ENCODE results near the gene SIAH3. TPM values are rescaled to one million over a fixed set of nuclear protein-coding genes. Genes with fewer than 3 reads are reported as not detected.

The SIAH3 gene
- total and polyA plus RNA-seq, 9 of the 15 experiments (the other 6 are each of a cell fraction or from before 2014, with no cell fraction given), result not detected

DNA sequence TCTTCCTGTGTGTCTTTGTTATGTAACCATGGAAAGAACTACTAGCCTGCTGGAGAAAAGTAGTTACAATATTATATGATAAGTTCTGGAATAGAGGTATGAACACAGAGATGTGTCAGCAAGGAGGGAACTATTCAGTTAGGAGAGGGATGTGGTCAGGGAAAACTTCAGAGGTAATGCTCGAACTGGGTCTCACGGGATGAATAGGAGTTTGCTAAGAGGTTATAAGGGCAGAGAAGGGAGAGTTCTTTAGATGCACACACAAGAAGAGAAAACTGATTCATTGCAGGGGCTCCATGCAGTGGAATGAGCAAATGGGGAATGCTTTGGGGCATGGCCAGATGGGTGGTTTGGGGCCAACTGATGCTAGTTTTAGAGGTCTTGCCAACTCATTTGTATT is 46.0 kb upstream of the SIAH3 start (continued):
- TF ChIP-seq MTF1 (CRISPR knock-in tag; IDR thresholded peaks at IDR 0.05; ENCODE audit: borderline replicate concordance), result no peak
- no peak for TF ChIP-seq DDX20 (tag; IDR thresholded peaks at IDR 0.05; ENCODE audit: low read depth)
- TF ChIP-seq, protein P1, sequence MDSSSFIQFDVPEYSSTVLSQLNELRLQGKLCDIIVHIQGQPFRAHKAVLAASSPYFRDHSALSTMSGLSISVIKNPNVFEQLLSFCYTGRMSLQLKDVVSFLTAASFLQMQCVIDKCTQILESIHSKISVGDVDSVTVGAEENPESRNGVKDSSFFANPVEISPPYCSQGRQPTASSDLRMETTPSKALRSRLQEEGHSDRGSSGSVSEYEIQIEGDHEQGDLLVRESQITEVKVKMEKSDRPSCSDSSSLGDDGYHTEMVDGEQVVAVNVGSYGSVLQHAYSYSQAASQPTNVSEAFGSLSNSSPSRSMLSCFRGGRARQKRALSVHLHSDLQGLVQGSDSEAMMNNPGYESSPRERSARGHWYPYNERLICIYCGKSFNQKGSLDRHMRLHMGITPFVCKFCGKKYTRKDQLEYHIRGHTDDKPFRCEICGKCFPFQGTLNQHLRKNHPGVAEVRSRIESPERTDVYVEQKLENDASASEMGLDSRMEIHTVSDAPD (CRISPR knock-in tag; IDR thresholded peaks at IDR 0.05), result no peak
- TF ChIP-seq, protein P2, sequence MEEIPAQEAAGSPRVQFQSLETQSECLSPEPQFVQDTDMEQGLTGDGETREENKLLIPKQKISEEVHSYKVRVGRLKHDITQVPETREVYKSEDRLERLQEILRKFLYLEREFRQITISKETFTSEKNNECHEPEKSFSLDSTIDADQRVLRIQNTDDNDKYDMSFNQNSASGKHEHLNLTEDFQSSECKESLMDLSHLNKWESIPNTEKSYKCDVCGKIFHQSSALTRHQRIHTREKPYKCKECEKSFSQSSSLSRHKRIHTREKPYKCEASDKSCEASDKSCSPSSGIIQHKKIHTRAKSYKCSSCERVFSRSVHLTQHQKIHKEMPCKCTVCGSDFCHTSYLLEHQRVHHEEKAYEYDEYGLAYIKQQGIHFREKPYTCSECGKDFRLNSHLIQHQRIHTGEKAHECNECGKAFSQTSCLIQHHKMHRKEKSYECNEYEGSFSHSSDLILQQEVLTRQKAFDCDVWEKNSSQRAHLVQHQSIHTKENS (CRISPR knock-in tag; IDR thresholded peaks at IDR 0.05), result no peak
- no peak for TF ChIP-seq SIN3A (IDR thresholded peaks at IDR 0.05; ENCODE audit: borderline replicate concordance in 2 of 2, control insufficient read depth in 1 of 2, low read depth in 2 of 2, low read length in 2 of 2)

GRCh38 chr13:45896285-45896684 is 44.7 kb upstream of the SIAH3 start:
- TF ChIP-seq, protein P3, sequence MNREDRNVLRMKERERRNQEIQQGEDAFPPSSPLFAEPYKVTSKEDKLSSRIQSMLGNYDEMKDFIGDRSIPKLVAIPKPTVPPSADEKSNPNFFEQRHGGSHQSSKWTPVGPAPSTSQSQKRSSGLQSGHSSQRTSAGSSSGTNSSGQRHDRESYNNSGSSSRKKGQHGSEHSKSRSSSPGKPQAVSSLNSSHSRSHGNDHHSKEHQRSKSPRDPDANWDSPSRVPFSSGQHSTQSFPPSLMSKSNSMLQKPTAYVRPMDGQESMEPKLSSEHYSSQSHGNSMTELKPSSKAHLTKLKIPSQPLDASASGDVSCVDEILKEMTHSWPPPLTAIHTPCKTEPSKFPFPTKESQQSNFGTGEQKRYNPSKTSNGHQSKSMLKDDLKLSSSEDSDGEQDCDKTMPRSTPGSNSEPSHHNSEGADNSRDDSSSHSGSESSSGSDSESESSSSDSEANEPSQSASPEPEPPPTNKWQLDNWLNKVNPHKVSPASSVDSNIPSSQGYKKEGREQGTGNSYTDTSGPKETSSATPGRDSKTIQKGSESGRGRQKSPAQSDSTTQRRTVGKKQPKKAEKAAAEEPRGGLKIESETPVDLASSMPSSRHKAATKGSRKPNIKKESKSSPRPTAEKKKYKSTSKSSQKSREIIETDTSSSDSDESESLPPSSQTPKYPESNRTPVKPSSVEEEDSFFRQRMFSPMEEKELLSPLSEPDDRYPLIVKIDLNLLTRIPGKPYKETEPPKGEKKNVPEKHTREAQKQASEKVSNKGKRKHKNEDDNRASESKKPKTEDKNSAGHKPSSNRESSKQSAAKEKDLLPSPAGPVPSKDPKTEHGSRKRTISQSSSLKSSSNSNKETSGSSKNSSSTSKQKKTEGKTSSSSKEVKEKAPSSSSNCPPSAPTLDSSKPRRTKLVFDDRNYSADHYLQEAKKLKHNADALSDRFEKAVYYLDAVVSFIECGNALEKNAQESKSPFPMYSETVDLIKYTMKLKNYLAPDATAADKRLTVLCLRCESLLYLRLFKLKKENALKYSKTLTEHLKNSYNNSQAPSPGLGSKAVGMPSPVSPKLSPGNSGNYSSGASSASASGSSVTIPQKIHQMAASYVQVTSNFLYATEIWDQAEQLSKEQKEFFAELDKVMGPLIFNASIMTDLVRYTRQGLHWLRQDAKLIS (CRISPR knock-in tag; IDR thresholded peaks at IDR 0.05), result no peak
- TF ChIP-seq TCF7L2 (IDR thresholded peaks at IDR 0.05; ENCODE audit: low read depth, low read length) (no peak), DNMT1 (IDR thresholded peaks at IDR 0.05) (no peak)
- in situ Hi-C loops (cut with MboI), result no loop called here
- Histone ChIP-seq H3K79me2 (ENCODE audit: control insufficient read depth, insufficient read depth, low read length) (no peaks in the 10 kb centered on the region), H3K4me2 (ENCODE audit: insufficient read depth, low read length) (no peak overlapping the region), H3K27me3 (ENCODE audit: control insufficient read depth in 2 of 2, insufficient read depth in 2 of 2, low read length in 2 of 2) (peaks cover 5 to 14% of the 10 kb centered on the region in 2 experiments; a peak in 3 of 5 replicates), H3K4me3 (no peak overlapping the region), H4K20me1 (replicated peaks; ENCODE audit: control insufficient read depth, insufficient read depth, low read length) (no peaks in the 10 kb centered on the region), H3K9ac (ENCODE audit: insufficient read depth in 1 of 2, low read depth in 2 of 2, low read length in 2 of 2) (no peak overlapping the region), H3K9me1 (ENCODE audit: control insufficient read depth, insufficient read depth, low read length) (no peaks in the 10 kb centered on the region), H2AFZ (ENCODE audit: low read depth, low read length) (no peak overlapping the region), H3K36me3 (ENCODE audit: control insufficient read depth, insufficient read depth, low read length) (no peaks in the 10 kb centered on the region), H3K4me1 (replicated peaks in 1 of 2; ENCODE audit: control insufficient read depth in 2 of 2, insufficient read depth in 2 of 2, low read length in 2 of 2) (no peaks in the 10 kb centered on the region), H3K27ac (ENCODE audit: extremely low read depth, low read depth, low read length) (no peak overlapping the region), H3K9me3 (replicated peaks; ENCODE audit: control insufficient read depth, insufficient read depth, low read depth, low read length) (no peaks in the 10 kb centered on the region)
- ATAC-seq (no peak), DNase-seq (ENCODE audit: extremely low read depth in 1 of 4, low spot score in 3 of 4) (no peak), FAIRE-seq (no peak)
- no TSS peak for BruUV-seq (replicated peaks)
- intact Hi-C loops (cut with micrococcal nuclease), result no loop called here
- ChIA-PET CTCF (ENCODE audit: low intra/inter-chr PET ratio) (no interaction called here), POLR2A (interaction anchor here (0.8 to 1.2 kb wide), 2 partner anchors 11 to 20 kb away, joined by 3 to 4 read pairs; no protein-coding TSS in a partner anchor)
- 0% methylated on average over 5 of the region's 5 CpGs for WGBS (ENCODE audit: insufficient coverage, low coverage, missing lambda C conversion rate)
